Activated effector memory CD4-positive, alpha-beta T cell treated with Interleukin-2 at 50 U/mL for 16 hours (primary cell): ENCODE measurements around the gene IGFL2.
"Not testable (repeated sequence)": the region's sequence is repeated elsewhere in the genome, so short reads cannot be mapped to it uniquely, and the experiment has no call there.

Experiments used
- DNase-seq: peaks from one replicate; pipeline ENCODE4 v3.0.0-alpha.2; 2020

The IGFL2 gene

DNA sequence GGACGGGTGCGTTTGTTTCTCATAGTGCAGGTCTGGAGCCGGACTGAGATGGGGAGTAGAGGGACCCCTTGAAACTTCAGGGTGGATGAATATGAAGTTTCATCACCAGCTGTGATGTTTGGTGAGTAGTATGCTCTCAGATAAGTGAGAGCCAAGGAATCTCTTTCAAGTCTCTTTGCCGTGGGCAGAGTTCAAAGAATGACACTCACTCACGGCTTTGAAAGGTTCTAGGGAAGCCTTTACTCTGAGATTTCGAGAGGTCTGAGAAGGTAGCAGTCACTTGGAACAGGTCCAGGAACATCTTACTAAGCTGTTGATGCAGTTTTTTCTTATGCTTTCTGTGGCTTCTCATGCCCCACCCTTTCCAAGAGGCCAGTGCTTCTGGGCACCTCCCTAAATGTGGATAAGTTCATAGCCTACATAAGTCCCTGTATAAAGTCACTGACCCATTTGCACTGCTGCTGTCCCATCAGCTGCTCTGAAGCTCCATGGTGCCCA, at the start of gene IGFL2:
Gene IGFL2, plus strand, starts transcription at position 448 of the 498 bp plus-strand sequence. Its CDS starts 41 bp downstream, at position 489.
- no peak for DNase-seq

DNA sequence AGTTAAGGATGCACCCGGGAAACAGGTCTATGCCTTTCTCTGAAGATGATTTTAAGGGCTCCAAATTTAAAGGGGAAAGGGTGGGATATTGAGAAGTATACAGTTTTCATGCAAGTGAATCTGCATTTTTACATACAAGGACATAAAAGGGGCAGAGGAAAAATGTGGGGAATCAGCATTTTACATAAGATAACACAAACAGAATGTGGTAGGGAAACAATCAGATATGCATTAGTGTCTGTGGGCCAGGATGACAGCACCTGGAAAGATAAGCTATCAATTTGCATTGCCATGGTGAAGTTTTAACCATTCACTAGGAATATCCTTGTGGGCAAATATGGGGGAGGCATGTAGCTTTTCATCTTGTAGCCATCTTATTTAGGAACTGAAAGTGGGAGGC, 47.7 kb upstream of the IGFL2 start:
- no peak for DNase-seq

DNA sequence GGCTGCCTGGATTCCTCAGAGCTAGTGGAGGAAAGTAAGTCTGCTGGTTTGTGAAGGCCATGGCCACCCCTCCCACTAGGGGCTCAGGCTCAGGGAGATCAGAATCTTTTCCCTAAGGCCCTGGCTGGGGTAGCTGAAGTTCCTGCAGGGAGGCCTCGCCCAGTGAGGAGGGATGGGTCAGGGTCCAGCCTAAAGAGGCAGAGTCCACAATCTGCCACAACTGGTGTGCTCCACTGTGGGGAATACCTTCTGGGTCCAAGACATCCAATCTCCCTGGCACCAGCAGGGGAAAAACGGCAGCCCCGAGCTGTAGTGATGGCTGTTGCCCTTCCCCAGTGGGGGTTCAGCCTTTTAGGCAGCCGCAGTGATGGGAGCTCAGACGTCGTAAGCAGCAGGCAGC, 46.7 kb upstream of the IGFL2 start:
- no peak for DNase-seq

DNA sequence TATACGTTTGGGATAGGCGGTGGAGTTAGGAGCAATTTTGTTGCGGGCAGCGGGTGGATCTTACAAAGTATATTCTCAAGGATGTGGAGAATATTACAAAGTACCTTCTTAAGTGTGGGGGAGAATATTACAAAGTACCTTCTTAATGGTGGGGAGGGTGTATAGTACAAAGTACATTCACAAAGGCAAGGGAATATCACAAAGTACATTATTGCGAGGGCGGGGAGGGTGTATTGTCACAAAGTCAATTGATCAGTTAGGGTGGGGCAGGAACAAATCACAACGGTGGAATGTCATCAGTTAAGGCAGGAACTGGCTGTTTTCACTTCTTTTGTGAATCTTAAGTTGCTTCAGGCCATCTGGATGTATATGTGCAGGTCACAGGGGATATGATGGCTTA, 45.7 kb upstream of the IGFL2 start:
- not testable (repeated sequence) for DNase-seq

DNA sequence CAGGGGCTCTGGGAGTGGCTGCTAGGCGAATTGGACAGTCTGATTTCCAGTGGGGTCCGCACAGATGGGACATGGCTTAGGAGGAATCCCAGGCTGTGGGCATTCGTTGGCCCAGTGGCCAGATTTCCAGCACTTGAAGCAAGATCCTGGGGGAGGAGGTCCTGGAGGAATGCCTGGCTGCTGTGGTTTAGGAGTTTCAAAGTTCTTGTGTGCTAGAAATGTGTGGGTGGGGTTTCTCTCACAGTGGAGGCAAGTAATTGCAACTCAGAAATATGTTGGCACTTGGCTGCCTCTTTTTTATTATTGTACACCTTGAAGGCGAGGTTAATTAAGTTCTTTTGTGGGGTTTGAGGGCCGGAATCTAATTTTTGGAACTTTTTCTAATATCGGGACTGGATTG, 40.7 kb upstream of the IGFL2 start:
- DNase-seq: no peak

DNA sequence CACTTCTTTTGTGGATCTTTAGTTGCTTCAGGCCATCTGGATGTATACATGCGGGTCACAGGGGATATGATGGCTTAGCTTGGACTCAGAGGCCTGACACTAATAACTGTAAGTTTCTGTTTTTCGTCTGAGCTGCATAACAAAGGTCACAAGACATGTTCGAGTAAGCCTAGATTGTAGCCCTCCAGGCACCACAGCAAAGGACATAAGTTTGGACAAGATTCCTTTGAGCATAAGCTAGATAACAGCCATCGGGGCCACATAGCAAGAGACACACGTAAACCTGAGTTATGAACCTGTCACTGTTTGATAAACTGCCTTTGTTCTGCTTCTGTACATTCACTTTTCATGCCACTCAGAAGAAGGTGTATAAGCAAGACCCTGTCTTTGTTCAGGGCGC, 38.2 kb upstream of the IGFL2 start:
- DNase-seq: no peak

DNA sequence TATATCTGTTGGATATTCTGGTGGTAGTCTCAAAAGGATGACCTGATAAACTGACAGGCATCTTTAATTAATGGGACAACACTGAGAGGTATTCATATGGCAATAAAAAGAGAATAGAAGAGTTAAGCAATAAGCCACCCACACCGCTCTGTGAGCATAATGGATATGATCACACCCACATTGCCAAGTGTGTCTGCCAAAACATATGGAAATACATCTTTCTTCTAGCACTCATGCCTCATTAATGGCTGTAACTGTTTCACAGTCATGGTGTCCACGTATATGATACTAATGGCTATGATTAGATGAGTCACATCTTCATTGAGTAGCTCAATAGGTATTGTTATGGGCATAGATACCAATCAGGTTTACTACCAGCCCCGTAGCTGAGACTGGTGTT, 36.7 kb upstream of the IGFL2 start:
- no peak for DNase-seq

DNA sequence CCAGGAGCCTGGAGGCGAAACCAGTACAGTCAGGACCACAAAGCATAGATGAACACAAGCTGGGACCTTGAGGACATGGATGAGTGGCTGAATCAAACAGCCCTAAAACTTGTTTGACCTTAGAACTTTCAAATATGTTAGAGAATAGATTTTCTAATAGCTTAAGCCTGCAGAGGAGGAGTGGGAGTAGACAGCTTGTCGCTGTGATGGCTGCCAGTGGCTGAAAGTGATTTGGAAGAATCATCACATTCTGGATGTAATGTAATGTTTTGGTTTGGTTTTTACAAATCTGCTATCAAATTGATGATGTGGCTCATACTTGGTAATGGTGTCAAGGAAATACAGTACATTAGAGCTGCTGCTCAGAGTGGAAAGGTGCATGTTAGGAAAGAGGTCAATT, 35.5 kb upstream of the IGFL2 start:
- DNase-seq: no peak

DNA sequence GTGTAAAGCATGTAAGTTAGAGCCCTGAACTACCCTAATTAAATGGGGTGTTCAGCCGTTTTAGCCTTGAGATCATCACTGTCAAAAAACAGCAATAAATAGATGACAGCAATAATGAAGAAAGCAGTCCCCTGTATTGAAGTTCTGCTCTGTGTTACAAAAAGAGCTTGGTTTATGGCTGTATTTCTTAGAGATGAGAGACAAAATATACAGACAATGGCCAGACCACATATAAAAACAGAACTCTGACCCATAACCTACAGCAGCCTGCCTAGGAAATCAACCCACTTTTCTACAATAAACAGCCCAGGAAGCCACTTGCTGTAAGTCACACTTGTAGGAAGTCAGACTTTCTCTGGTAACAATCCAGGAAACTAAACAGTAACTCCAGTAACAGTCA, 34.3 kb upstream of the IGFL2 start:
- DNase-seq: no peak

DNA sequence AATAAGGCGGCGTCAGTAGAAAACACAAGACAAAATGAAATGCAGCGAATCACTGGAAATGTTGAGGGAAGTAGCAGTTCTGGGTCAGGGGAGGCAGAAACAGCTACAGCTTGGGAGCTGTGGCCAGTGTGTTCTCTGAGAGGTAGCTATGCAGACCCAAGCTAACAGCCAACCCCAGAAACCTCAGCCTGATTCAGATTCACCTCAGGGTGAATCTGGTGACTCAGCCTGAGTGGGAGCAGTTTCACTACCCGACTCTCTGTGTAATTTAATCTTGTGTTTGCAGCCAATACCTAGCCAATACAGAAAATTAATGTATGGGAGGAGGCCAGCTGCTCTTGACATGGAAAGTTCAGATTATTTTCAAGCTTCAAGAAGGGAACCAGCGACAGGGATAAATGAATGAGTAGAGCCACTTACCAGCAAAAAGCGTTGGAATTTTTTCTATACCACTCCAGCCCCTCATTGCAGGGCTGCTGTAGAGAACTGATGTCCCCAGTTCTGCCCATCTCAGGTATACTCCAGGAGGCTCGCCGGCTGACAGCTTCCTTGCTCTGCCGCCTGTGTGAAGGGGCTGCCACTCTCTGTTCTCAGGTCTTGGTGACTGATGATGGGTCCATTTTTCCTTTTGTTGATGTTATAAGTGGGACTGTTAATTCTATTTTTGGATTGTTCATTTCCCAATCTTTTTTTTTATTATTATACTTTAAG, 32.5 kb upstream of the IGFL2 start:
- no peak for DNase-seq

DNA sequence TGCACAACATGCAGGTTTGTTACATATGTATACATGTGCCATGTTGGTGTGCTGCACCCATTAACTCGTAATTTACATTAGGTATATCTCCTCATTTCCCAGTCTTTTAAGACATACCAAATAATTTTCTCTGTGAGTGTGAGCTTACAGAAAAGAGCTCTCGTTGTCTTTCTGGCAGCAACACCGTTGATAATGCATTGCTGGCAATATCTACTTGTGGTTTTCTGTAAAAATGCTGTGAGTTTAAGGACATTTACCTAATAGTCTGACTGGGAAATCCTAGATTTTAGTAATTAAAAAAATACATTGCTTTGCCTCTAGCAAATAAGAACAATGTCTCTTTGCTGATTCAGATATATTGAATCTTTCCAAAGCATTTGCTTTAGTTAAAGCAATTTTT, 31.9 kb upstream of the IGFL2 start:
- no peak for DNase-seq

DNA sequence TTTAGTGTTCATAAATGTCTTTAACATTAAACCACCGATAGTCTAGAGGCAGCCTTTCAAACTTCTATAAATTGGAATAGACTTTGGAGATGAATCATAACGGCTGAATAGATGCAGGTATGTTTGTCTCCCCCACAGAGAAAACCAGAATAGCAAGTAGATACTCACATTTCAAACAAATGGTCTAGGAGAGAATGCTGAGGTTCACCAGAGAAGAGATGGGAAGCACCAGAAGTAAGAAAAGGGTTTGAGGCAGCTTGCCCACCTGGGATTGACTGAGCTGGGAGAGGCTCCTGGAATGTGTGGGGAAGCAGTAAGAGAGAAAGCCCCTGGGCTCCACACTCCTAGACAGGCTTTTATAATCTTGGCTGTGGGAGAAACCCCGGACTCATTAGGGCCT, 29.9 kb upstream of the IGFL2 start:
- DNase-seq: no peak

DNA sequence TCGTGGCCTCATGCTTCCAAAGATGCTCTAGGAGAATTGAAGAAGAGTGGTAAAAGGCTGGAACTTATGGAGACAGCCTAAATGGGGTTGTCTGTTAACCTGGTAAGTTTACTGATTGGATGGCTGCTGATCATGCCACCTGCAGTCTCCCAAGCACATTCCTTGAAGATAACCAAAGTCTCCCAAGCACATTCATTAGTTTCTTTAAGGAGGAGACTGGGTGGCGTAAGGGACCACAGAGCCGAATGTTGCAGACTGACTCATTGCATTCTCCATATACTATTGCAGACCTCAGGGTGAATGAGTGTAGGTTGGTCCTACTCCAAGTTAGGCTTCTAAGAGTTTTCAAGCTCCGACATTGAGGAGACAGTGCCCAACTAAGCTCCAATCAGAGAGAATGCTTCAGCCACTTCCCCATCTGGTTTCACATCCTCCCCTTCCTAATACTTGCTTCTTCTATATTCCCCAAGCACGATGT, 23.4 kb upstream of the IGFL2 start, which contains the start of gene IGFL3:
Gene IGFL3, minus strand, starts transcription at position 51 of the 478 bp plus-strand sequence. Its CDS starts 39 bp downstream, at position 12.
- DNase-seq: no peak

DNA sequence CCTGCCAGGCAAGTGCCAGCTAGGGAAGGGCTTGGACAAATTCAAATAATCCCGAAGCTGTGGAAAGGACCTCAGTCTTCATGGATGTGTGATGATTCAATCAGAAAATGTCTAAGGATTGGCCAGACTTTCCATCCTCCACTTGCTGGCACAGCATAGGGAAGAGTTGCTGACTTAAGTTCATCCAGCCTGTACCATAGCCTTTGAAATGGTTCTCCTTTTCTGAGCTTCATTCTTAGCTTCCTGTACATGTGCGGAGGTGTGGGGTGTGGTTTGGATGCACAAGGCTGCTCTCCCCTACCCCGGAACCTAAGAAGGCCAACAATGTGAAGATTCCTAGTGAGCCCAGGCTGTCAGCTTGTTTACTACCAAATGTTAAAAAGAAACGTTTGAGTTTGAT, 22.6 kb upstream of the IGFL2 start:
- no peak for DNase-seq

DNA sequence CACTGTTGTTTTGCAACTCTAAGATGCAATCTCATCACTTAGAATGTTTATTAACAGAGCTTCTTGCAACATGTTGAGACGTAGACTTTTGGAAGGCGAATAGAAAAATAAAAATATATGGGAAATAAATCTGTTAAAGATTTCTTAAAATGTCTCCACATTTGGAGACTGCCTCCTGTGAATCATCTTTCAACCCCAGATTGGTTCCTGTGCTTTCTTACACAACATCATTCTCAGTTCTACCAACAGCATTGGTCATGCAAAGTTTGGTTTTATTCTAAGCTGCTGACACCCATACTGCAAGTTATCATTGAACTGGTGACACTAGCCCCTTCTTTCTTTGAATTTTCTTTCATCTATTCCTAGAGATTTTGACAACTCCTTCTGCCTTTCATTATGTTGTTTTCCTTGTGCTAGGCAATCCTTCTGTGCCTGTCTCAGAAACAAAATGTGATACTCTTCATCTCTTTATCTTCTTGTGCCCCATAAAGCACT, 21.9 kb upstream of the IGFL2 start:
- no peak for DNase-seq

DNA sequence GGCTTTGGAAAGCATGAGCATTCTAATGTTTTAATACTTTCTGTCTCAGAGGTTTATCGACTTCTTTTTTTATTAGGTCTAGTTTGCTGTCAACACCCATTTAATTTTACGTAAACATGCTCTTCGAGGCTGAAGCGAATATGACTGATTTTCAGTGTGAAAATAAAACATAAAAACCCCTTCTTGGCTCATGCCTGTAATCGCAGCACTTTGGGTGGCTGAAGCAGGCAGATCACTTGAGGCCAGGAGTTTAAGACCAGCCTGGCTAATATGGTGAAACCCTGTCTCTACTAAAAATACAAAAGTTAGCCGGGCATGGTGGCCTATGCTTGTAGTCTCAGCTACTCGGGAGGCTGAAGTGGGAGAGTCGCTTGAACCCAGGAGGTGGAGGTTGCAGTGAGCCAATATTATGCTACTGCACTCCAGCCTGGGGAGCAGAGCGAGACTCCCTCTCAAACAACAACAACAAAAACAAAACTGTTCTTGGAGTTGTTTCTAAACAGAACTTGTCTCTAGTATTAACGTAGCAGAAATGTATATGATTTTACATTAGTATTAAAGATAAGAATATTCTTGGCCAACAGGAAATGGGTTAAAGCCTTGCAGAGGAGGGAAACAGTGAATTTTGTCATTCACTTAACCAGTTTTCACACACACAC, 16.4 kb upstream of the IGFL2 start:
- DNase-seq: no peak

DNA sequence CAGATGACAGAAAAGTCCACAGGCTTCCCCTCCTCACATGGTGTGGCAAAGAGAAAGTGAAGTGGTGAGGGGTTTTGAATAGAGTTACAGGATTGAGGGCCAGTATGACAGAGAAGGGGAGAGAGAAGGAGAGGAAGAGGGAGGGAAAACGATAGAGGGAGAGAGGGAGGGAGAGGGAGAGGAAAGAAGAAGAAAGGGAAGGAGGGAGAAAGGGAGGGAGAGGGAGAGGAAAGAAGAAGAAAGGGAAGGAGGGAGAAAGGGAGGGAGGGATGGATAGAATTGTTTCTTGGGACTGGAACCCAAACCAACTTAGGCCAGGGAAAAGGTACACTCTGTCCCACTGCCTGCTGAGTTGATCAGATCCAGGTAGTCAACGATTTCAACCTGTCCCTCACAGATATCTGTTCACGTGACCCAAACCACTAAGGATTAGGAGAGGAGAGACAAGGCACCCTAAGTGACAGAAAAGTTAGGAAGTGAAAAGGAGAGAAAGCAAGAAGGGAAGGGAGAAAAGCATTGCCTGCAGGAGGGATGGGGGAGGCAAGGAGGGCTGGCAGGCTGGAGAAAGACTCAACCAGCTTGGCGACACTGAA, 15.4 kb upstream of the IGFL2 start:
- DNase-seq: no peak

DNA sequence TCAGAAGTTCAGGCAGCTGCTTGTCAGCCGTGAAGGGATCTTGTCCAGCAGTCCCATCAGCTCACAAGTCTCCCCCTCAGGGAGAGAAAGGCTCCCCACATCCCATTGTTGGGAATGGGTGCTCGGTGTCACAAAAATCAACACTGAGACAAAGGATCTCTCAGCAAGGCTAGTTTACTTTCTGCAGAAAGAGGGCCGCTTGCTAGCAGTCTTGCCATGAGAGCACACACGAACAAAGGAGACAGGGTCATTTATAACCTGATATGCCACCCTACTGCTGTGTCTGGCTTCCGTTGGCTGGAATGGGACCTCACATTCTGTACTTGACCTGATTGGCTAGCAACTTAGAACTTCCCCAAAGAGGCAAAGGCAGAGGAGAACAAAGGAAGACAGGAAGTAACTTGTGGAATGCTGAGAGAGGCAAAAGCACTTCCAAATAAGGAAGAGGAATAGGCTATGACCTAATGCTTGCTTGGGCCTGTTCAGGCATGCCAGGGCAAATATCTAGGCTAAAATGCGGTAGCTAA, 14.9 kb upstream of the IGFL2 start:
- no peak for DNase-seq

DNA sequence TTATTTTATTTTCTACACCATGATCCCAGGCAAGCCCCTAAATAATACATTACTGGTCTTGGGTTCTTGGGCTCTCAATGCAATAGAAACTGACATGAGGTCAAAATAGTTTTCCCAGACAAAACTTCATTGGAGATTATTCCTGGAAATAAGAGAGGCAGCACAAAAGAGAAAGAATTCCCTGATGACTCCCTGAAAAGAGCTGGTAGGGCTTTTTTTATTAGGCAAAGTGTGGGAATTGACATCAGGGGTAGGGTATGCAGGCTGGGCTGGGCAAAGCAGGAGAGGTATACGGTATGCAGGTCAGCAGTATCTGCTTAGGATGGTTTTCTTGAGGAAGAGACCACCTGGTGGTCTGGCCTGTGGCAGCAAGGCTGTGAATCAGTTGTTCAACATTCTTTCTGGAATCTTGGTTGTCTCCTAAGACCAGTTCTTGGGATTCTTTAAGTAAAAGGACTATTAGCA, 14.2 kb upstream of the IGFL2 start:
- DNase-seq: no peak

DNA sequence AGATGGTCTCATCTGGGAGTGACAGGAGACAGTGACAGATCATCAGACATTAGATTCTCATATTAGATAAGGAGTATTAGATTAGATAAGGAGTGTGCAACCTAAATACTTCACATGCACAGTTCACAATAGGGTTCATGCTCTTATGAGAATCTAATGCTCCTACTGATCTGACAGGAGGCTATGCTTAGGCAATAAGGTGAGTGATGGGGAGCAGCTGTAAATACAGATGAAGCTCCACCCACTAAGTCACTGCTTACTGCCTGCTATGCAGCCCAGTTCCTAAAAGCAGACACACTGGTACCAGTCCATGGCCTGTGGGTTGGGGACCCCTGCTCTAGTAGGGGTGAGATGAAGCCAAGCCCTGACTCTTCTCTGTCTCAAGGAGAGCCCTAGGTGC, 13.5 kb upstream of the IGFL2 start:
- DNase-seq: no peak

DNA sequence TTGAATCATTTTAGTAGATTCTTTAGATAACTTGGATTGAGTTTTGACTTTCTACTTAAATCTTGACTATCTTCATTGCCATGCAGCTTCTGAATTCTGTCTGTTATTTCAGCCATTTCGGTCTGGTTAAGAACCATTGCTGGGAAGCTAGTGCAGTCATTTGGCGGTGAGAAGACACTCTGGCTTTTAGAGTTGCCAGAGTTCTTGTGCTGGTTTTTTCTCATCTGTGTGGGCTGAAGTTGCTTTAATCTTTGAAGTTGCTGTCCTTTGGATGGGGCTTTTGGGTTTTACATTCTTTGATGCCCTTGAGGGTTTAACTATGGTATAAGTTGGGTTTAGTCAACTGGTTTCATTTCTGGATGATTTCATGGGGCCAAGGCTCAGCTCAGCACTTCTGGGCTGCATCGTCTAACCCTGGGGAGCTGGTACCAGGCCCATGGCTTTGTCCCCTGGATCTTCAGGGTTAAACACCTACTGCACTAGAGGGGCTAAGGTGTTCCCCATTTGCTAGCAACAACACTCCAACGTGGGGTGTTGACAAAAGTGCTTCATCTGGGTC, 10.0 kb upstream of the IGFL2 start:
- DNase-seq: no peak

DNA sequence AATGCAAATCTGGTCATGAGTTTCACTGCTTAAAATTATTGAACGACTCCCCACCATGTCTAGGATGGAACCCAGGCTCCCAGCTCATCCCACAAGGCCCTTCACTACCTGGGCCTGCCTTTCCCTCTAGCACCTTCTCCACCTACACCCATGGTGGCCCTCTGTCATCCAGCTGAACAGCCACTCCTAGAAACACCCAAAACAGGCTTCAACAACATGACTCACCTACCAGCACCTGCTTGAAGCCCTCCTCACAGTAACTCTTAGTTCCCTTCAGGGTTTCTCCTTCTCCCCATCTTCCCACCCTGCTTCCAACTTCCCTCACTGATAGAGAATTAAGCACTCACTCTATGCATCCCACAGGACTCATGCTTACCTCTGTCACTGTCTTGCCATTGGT, 6.6 kb upstream of the IGFL2 start:
- no peak for DNase-seq

DNA sequence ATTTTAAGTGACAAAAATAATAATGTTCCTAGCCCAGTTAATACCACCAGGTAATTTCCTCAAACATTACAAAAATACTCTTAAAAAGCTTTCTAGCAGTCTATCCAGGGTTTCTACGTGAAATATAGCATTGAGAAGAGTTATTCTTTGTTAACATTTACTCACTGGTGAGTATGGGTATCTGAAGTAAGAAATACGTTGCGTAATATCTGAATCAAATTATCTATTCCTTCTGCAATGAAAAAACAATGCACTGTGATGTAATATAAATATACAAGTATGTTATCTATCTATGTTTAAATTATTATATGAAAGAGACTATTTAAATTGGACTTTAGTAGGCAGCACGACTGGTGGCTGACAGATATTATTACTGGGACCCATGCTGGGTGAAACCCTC, 5.7 kb upstream of the IGFL2 start:
- DNase-seq: no peak
